HG02870 (cell line): ENCODE data around the gene HMSD.
A peak's percentile ranks its signal among the peaks of the same experiment; 100 is the strongest.

Experiments used
- ATAC-seq: cut with Tn5 transposase; IDR thresholded peaks from one replicate; pipeline ENCODE4 v1.9.1; 2021; ENCODE audit warnings: mild to moderate bottlenecking, moderate library complexity; ENCODE audit not compliant: unreplicated experiment

Gene HMSD

GRCh38 chr18:63953811-63954210 is 4.7 kb downstream of the HMSD start:
- ATAC-seq, result no peak

DNA sequence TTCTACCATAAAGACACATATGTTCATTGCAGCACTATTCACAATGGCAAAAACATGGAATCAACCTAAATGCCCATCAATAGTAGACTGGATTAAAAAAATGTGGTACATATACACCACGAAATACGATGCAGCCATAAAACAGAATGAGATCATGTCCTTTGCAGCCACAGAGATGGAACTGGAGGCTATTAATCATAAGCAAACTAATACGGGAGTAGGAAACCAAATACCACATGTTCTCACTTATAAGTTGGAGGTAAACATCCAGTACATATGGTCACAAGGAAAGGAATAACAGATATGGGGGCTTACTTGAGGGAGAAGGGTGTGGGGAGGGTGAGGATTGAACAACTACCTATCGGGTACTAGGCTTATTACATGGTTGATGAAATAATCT is 7.7 kb downstream of the HMSD start:
- ATAC-seq, result no peak

DNA sequence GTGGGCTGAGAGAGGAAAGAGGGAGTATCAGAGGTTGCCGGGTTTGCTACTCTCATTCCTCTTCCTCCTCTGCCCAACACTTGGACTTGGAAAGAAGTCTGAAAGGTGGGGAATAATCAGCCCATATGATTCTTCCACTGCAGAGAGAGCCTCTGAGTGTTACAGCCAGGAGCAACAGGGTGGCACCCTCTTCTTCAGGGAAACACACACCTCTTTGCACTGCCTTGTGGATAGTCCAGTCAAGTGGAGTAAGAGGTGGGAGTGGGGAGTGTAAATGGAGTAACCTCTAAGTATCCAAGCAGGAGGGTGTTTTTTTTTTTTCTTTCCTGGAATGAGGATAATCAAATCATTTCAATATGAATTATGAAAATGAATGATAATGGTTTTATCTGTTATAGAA is 11.8 kb downstream of the HMSD start:
- ATAC-seq, result no peak

DNA sequence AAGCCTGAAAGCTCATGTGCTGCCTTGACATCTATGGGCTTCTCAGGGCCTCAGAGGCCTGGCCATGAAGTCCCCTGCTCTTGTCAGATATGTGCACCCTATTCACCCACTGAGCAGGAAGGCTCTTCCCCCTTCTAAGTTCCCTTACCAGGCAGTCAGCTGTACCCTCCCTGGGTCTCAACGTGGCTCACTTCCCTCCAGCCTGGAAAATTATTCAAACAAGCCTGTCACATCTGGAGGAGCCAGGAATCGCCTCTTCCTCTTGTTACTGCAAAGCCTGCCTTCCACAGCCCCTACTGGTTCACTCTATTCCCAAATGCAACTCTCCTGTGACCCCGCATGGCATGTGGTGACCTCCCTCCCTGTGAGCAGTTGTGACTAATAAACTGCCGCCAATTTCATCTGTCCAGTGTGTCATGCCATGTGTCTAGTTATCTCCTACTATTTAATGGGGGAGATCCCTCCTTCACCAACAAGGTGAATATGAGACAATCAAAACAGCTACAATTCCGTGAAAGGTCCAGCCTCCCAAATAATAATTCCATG is 12.4 kb downstream of the HMSD start:
- ATAC-seq, result no peak

- no peak for ATAC-seq
These were observed 13.0 kb downstream of the HMSD start for GRCh38 chr18:63962137-63962536.

DNA sequence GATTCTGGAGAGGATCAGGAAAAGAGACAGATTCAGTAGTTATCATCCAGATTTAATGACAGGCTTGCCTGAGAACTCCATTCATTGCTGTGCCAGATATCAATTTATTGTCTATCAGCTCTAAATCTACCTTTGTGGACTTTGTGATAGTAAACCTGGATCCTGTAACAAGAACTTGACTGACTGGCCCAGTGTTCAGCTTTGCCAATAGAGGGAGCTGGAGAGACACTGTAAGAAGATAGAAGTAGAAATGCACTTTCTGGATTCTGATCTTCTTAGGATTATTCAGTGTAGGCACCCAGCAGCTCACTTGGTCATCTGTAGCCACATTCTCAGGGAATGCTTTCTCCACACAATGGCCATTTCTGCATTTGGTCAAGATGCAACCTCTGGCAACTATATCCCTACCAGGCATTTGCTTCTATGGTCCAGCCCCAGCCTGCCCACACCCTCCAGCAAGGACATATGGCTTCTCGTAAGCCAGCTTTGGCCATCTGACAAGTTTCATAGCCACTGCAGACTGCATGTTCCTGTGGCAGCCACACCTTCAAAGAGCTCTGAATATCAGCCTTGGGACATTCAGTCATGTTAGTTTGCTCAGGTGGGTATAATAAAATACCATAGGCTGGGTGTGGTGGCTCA is 14.6 kb downstream of the HMSD start:
- ATAC-seq, result peak; percentile 79

DNA sequence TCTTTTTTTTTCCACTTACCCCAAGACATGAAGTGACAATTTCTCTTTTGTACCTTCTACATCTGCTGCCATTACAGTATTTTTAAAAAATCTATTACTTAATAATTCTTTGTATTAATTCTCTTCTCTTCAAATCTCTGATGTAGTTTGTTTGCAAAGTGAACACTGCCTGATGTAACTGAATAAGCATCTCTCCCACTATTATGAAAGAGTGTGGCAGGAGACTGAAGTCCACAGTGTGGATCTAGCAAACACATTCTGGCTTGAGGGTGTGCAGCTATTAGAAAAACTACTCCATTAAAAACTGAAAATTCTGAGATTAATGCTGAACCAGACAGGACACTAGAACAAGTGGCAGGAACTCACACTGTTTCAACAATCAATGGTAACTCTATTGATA is 15.8 kb downstream of the HMSD start:
- no peak for ATAC-seq

DNA sequence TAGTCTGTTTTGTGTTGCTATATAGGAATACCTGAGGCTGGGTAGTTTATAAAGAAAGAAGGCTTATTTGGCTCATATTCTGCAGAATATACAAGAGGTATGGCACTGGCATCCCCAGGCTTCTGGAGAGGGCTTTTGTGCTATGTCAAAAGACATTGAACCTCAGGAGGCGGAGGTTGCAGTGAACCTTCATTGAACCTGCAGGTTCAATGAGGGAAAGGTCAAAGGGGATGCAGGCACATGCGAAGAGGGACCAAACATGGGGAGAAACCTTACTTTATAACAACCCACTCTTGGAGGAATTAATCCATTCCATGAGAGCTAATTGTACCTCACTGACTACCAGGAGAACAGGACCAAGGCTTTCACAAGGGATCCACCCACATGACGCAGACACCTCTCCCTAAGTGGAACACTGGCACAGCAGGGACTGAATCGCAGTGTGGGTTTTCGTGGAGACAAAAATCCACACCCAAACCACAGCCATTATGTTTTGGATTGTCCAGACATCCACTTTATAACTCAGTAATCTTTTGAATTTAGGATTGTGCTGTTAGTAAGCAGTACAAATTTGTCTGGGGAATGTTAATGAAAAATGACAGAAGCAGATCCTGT is 16.7 kb downstream of the HMSD start:
- no peak for ATAC-seq

- peak; percentile 95 for ATAC-seq
These were observed 21.1 kb downstream of the HMSD start, which contains the start of gene SERPINB8 for GRCh38 chr18:63969942-63970808. Gene SERPINB8 (plus strand): TSS chr18:63970081. CDS start chr18:63978309, 8,228 bp downstream.

DNA sequence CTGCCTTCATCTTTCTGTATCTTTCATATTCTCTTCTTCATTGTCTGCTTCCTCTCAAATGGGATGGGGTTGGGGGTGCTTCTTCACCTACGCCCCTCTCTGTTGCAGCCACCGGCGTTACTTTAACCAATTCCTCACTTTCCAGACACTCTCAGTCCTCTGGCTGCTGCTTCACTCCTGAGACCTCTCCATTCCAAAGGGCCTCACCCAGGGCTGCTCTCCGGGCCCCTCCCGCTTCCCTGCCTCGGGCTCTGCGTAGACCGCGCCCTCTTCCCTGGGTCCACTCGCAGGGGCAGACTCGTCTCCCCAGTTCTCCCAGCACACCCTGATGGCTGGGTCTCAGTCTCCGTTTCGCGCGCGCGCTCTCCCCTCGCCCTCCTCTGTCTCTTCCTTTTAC is 21.7 kb downstream of the HMSD start:
- peak; percentile 0 for ATAC-seq

GRCh38 chr18:63971320-63972001 is 22.4 kb downstream of the HMSD start:
- no peak for ATAC-seq

DNA sequence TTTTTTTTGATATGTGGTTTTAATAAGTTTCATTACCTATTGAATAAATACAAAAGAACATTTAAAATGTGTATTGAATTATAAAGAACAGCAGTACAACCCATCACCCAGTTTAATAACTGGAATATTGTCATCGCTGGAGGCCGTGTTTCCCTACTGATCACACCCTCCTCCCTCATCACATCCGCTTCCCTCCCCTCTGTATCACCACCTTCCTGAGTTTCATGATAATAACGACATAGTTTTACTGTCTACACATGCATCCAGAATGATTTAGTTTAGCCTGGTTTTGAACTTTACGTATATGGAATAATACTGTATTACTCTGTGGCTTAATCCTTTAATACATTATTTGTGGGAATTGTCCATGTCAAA is 22.9 kb downstream of the HMSD start:
- ATAC-seq, result no peak

- no peak for ATAC-seq
These were observed 25.9 kb downstream of the HMSD start for GRCh38 chr18:63974991-63975390.

- ATAC-seq, result peak; percentile 43
These were observed 26.5 kb downstream of the HMSD start for GRCh38 chr18:63975628-63976027.

GRCh38 chr18:63977040-63977439 is 27.9 kb downstream of the HMSD start:
- no peak for ATAC-seq

- ATAC-seq, result peak; percentile 35
These were observed 30.4 kb downstream of the HMSD start for GRCh38 chr18:63979409-63979920.

- ATAC-seq, result no peak
These were observed 30.9 kb downstream of the HMSD start for GRCh38 chr18:63980027-63980426.

DNA sequence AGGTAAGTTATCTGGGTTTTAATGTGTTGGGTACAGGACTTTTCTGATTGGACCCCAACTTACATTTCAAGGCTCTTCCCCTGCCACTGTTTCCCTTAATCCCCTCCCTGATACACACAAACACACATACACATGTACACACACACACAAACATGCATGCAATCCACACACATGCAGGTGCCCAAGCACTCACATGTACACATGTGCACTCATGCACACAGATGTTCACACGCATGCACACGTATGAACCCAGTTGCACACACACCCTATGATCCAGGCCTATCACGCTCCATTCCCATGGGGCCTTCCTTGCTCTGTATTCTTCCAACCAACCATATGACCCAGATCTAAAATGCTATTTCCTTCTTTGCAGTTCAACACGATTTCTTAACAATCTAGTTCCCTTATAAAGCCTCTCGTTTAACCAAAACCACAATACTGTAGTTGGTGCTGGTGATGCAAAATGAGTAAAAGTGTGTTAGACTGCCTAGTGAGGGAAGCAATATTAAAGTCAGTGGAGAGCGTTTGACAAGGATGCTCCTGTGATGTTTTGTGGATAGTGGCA is 31.9 kb downstream of the HMSD start:
- ATAC-seq, result no peak

GRCh38 chr18:63981719-63982118 is 32.6 kb downstream of the HMSD start:
- peak; percentile 51 for ATAC-seq

DNA sequence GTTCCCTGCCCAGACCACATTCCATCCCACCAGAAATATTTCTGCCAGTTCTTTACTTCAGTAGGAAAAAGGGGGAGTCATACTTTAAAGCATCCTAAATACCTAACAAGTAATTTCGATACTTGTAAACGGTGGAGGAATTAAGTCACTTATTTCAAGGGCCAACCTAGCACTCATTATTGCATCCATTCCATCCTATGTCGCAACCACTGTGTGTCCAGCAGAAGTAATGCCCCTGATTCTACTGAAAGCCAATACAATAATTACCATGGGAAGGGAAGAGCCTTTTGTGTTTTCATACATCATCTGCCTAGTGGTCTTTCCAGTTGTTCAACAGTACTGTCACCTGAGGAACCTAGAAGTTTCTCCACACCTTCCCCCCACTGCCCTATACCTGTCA is 33.3 kb downstream of the HMSD start:
- no peak for ATAC-seq

- no peak for ATAC-seq
These were observed 37.8 kb downstream of the HMSD start for GRCh38 chr18:63986885-63987284.
